Endothelial cell of umbilical vein (primary cell): ENCODE results near the gene GGT7. TPM values are rescaled to one million over a fixed set of nuclear protein-coding genes. Genes with fewer than 3 reads are reported as not detected.

Experiments
- BruUV-seq: library from RNA; stranded (reverse); fragments of 400-500 nt; replicated peaks from 2 replicates; lab custom pipeline; 2021; lab: Mats Ljungman, UMichigan
- CTCF ChIA-PET: fragments of 300-600, 350-600 bp; sonication (Branson Sonifier 250); formaldehyde crosslinking; loops from one replicate; lab custom pipeline; 2021; ENCODE audit warnings: antibody characterized with exemption, inconsistent platforms; lab: Charles Lee
- POLR2A ChIA-PET: fragments of 300-600, 350-600 bp; sonication (Branson Sonifier 250); formaldehyde crosslinking; loops from one replicate; lab custom pipeline; 2021; ENCODE audit warnings: antibody characterized with exemption, inconsistent platforms; lab: Charles Lee
- DNase-seq: peaks from one replicate; pipeline ENCODE4 v3.0.0-alpha.2; 2011; ENCODE audit warnings: low read depth, low spot score
- FAIRE-seq: peaks from 2 replicates; lab custom pipeline; 2011; peaks lifted over from hg19 to GRCh38; lab: Jason Lieb, UNC
- H2AFZ ChIP-seq: 2 replicates; pipeline ENCODE4 v1.6.0; 2012; ENCODE audit warnings: low read depth, low read length, control low read depth, inconsistent platforms
- H3K27ac ChIP-seq: 2 replicates; pipeline ENCODE4 v1.5.1; 2011; ENCODE audit warnings: low read depth, mild to moderate bottlenecking, control low read depth, low read length, moderate library complexity; ENCODE audit not compliant: insufficient read depth
- H3K27me3 ChIP-seq, 2 experiments: 2 replicates each; pipeline versions ENCODE4 v1.6.0 to v1.6.1; 2011; ENCODE audit warnings: low read length in 2 of 2, mixed read lengths in 1 of 2; ENCODE audit not compliant: control insufficient read depth in 2 of 2, insufficient read depth in 2 of 2
- H3K36me3 ChIP-seq, 2 experiments: 2 replicates in 1 of 2; 3 replicates in 1 of 2; pipeline ENCODE4 v1.5.1; 2011; ENCODE audit warnings: low read length in 2 of 2, mild to moderate bottlenecking in 1 of 2, moderate library complexity in 1 of 2; ENCODE audit not compliant: control insufficient read depth in 2 of 2, insufficient read depth in 2 of 2; ENCODE audit errors: extremely low read depth in 1 of 2
- H3K4me1 ChIP-seq: 3 replicates; pipeline ENCODE4 v1.5.1; 2011; ENCODE audit warnings: mild to moderate bottlenecking, low read length; ENCODE audit not compliant: control insufficient read depth, insufficient read depth; ENCODE audit errors: extremely low read depth
- H3K4me2 ChIP-seq: 2 replicates; pipeline ENCODE4 v1.6.1; 2011; ENCODE audit warnings: low read length, control low read depth, mixed read lengths; ENCODE audit not compliant: insufficient read depth
- H3K4me3 ChIP-seq, 3 experiments: fragments of 200-600 bp in 1 of 3; sonication (generic), shearing (Covaris generic) in 1 of 3; replicated peaks in 1 of 3; 2 replicates each; pipeline ENCODE4 v1.5.1; 2011 to 2016; ENCODE audit warnings: control low read depth in 3 of 3, low read length in 3 of 3, mild to moderate bottlenecking in 2 of 3, inconsistent platforms in 1 of 3, low read depth in 1 of 3, moderate library complexity in 1 of 3; ENCODE audit not compliant: insufficient read depth in 1 of 3
- H3K79me2 ChIP-seq: 2 replicates; pipeline ENCODE4 v1.6.0; 2012; ENCODE audit warnings: low read length, inconsistent platforms; ENCODE audit not compliant: control insufficient read depth, insufficient read depth
- H3K9ac ChIP-seq: replicated peaks from 2 replicates; pipeline ENCODE3; 2011; ENCODE audit warnings: low read length, control low read depth; ENCODE audit not compliant: insufficient read depth; ENCODE audit errors: extremely low read depth
- H3K9me1 ChIP-seq: replicated peaks from 3 replicates; pipeline ENCODE4 v1.6.0; 2011; ENCODE audit warnings: mild to moderate bottlenecking, low read length; ENCODE audit not compliant: control insufficient read depth, insufficient read depth; ENCODE audit errors: extremely low read depth
- H3K9me3 ChIP-seq: replicated peaks from 2 replicates; pipeline ENCODE4 v1.5.1; 2012; ENCODE audit warnings: low read length, inconsistent platforms; ENCODE audit not compliant: control insufficient read depth, insufficient read depth
- H4K20me1 ChIP-seq: replicated peaks from 2 replicates; pipeline ENCODE3; 2011; ENCODE audit warnings: mild to moderate bottlenecking, low read length; ENCODE audit not compliant: control insufficient read depth, insufficient read depth; ENCODE audit errors: extremely low read depth
- EZH2 ChIP-seq: IDR thresholded peaks from 2 replicates; pipeline ENCODE4 v1.6.1; 2012; ENCODE audit warnings: borderline replicate concordance, low read depth, mild to moderate bottlenecking, moderate library complexity, low read length, inconsistent platforms; ENCODE audit not compliant: severe bottlenecking
- FOS ChIP-seq: IDR thresholded peaks from 2 replicates; pipeline ENCODE4 v1.6.1; 2011; ENCODE audit warnings: mild to moderate bottlenecking, low read length, moderate library complexity, borderline replicate concordance; ENCODE audit not compliant: insufficient read depth
- GATA2 ChIP-seq: IDR thresholded peaks from 2 replicates; pipeline ENCODE4 v1.7.0; 2011; ENCODE audit warnings: low read depth, mild to moderate bottlenecking, moderate library complexity, mixed read lengths, low read length; ENCODE audit not compliant: insufficient read length, insufficient read depth
- JUN ChIP-seq: IDR thresholded peaks from 2 replicates; pipeline ENCODE4 v1.6.1; 2011; ENCODE audit warnings: borderline replicate concordance, low read depth; ENCODE audit not compliant: insufficient read length, insufficient read depth
- MYC ChIP-seq: IDR thresholded peaks from one replicate; pipeline ENCODE4 v1.6.1; 2011; ENCODE audit warnings: mild to moderate bottlenecking, low read depth, low read length
- POLR2A ChIP-seq: IDR thresholded peaks from 2 replicates; pipeline ENCODE4 v1.6.1; 2012; ENCODE audit warnings: low read depth, mild to moderate bottlenecking, control low read depth, low read length
- POLR2AphosphoS5 ChIP-seq: IDR thresholded peaks from 2 replicates; pipeline ENCODE4 v1.6.1; 2012; ENCODE audit warnings: low read depth, mild to moderate bottlenecking, control low read depth, low read length, moderate library complexity; ENCODE audit not compliant: insufficient read depth
- dilution Hi-C: fragments of 300-500 bp; cut with MboI; formaldehyde crosslinking; loops from one replicate; pipeline ENCODE4 v1.15.0; 2019; ENCODE audit warnings: low sequenced_read_pairs; ENCODE audit not compliant: extremely low pct_ligation_motif_present
- intact Hi-C: fragments of 100-400 bp; cut with micrococcal nuclease; formaldehyde crosslinking; loops from one replicate; pipeline ENCODE4 v1.10.0; 2022
- polyA plus RNA-seq, 4 experiments: library from polyadenylated mRNA; depleted of rRNA in 3 of 4; stranded (reverse) in 3 of 4; unstranded in 1 of 4; fragments of >200 nt; gene quantifications; 2 replicates each; pipeline versions ENCODE4 v1.2.1 to v1.2.3, GENCODE V29; 2011 to 2012; ENCODE audit warnings: missing spikeins in 1 of 4
- total RNA-seq: library from RNA; stranded (reverse); gene quantifications from 2 replicates; pipeline ENCODE4 v1.2.3, GENCODE V29; 2021
- TF ChIP-seq, protein P1 (sequence below), 2 donors: IDR thresholded peaks; 1 replicate in 1 of 2; 2 replicates in 1 of 2; pipeline ENCODE4 v1.5.1; 2011; ENCODE audit warnings: low read length in 2 of 2, mild to moderate bottlenecking in 2 of 2, moderate library complexity in 2 of 2, control low read depth in 1 of 2, inconsistent platforms in 1 of 2, low read depth in 1 of 2; ENCODE audit not compliant: insufficient read depth in 1 of 2; ENCODE audit errors: extremely low read depth in 1 of 2
- TF ChIP-seq, protein P2 (sequence below): IDR thresholded peaks from 2 replicates; pipeline ENCODE4 v1.6.1; 2011; ENCODE audit not compliant: insufficient read depth, insufficient read length

GGT7 gene
- total and polyA plus RNA-seq, 2 donors (not counting 3 experiments of a cell fraction or from before 2014, with no cell fraction given), result 4.1 to 5.0 TPM

DNA sequence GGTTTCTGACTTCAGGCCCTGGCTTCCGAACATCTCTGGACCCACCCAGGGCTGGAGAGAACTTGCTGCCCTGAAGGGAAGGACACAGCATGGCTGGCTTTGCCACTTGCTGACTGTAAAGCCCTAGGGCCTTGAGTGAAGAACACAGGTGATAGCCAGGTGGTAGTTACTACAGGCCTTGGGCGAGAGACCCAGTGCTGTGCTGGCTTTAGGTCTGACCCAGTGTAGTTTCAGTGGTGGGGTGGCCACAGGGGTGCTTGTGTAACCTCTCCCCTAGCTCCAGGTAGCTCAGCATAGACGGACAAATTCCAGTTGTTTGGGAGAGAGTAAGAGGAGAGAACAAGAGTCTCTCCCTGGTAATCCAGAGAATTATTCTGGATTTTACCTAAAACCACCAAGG lies 74.3 kb downstream of the GGT7 start:
- Histone ChIP-seq H3K36me3 (no peaks in the 10 kb centered on the region), H4K20me1 (peaks cover 1% of the 10 kb centered on the region), H3K4me1 (no peaks in the 10 kb centered on the region), H2AFZ (no peak overlapping the region), H3K27me3 (no peaks in the 10 kb centered on the region), H3K9me1 (no peaks in the 10 kb centered on the region), H3K27ac (no peak overlapping the region), H3K4me3 (no peak overlapping the region), H3K4me2 (no peak overlapping the region), H3K9me3 (no peaks in the 10 kb centered on the region), H3K9ac (no peak overlapping the region), H3K79me2 (peaks cover 70% of the 10 kb centered on the region)
- DNase-seq, result no peak
- CTCF ChIA-PET, result interaction anchor here (1.5 kb wide), 1 partner anchor 8 kb away, joined by 3 read pairs; no protein-coding TSS in a partner anchor
- dilution Hi-C loops (no loop called here), intact Hi-C loops (no loop called here)
- no peak for TF ChIP-seq POLR2A
- no peak for TF ChIP-seq GATA2
- no peak for TF ChIP-seq JUN
- no peak for TF ChIP-seq POLR2AphosphoS5
- no peak for TF ChIP-seq FOS
- TF ChIP-seq, protein P1, sequence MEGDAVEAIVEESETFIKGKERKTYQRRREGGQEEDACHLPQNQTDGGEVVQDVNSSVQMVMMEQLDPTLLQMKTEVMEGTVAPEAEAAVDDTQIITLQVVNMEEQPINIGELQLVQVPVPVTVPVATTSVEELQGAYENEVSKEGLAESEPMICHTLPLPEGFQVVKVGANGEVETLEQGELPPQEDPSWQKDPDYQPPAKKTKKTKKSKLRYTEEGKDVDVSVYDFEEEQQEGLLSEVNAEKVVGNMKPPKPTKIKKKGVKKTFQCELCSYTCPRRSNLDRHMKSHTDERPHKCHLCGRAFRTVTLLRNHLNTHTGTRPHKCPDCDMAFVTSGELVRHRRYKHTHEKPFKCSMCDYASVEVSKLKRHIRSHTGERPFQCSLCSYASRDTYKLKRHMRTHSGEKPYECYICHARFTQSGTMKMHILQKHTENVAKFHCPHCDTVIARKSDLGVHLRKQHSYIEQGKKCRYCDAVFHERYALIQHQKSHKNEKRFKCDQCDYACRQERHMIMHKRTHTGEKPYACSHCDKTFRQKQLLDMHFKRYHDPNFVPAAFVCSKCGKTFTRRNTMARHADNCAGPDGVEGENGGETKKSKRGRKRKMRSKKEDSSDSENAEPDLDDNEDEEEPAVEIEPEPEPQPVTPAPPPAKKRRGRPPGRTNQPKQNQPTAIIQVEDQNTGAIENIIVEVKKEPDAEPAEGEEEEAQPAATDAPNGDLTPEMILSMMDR (IDR thresholded peaks at IDR 0.05; ENCODE audit: extremely low read depth in 1 of 2, insufficient read depth in 1 of 2, low read depth in 1 of 2, low read length in 2 of 2), result no peak
- TF ChIP-seq EZH2, result no peak
- TF ChIP-seq, protein P2, sequence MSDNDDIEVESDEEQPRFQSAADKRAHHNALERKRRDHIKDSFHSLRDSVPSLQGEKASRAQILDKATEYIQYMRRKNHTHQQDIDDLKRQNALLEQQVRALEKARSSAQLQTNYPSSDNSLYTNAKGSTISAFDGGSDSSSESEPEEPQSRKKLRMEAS, result no peak
- TF ChIP-seq MYC, result no peak
- BruUV-seq, result no TSS peak
- FAIRE-seq, result no peak
- POLR2A ChIA-PET, result no interaction called here
